Posterior cingulate gyrus (tissue), 11 donors: ENCODE measurements around the gene CA9.

Source experiments
- DNase-seq, 10 donors: peaks; one replicate each; pipeline versions ENCODE4 v3.0.0 to v3.0.0-alpha.2; 2020 to 2021; ENCODE audit warnings: mixed read lengths in 3 of 10
- intact Hi-C: fragments of 100-400 bp; cut with DNase I; formaldehyde crosslinking; loops from one replicate; pipeline ENCODE4 v1.15.1; 2023

CA9 gene

GRCh38 chr9:35710818-35711500 is 37.2 kb downstream of the CA9 start:
- no peak for DNase-seq
- intact Hi-C loops, result no loop called here

GRCh38 chr9:35711501-35712428 is 38.0 kb downstream of the CA9 start:
- DNase-seq, result no peak
- intact Hi-C loops, result no loop called here

- intact Hi-C loops, result no loop called here
- no peak for DNase-seq
Measured at GRCh38 chr9:35712762-35713400, 39.2 kb downstream of the CA9 start.

GRCh38 chr9:35713578-35713977 is 39.9 kb downstream of the CA9 start:
- intact Hi-C loops, result no loop called here
- no peak for DNase-seq

- DNase-seq, result no peak
- intact Hi-C loops, result no loop called here
Measured at GRCh38 chr9:35714123-35714522, 40.4 kb downstream of the CA9 start.

GRCh38 chr9:35714579-35715252 is 41.0 kb downstream of the CA9 start:
- intact Hi-C loops, result no loop called here
- DNase-seq, result no peak

- DNase-seq, result no peak
- intact Hi-C loops, result no loop called here
Measured at GRCh38 chr9:35716230-35716629, 42.5 kb downstream of the CA9 start.

GRCh38 chr9:35717132-35717870 is 43.6 kb downstream of the CA9 start:
- intact Hi-C loops, result no loop called here
- no peak for DNase-seq

- no peak for DNase-seq
- intact Hi-C loops, result no loop called here
Measured at GRCh38 chr9:35718721-35719511, 45.2 kb downstream of the CA9 start.

GRCh38 chr9:35719546-35719945 is 45.8 kb downstream of the CA9 start:
- no peak for DNase-seq
- intact Hi-C loops, result no loop called here

GRCh38 chr9:35723426-35723825 is 49.7 kb downstream of the CA9 start:
- no peak for DNase-seq
- intact Hi-C loops, result no loop called here

- intact Hi-C loops, result no loop called here
- no peak for DNase-seq
Measured at GRCh38 chr9:35723908-35724307, 50.2 kb downstream of the CA9 start.

- peak in 1 of 10 donors; percentile 9 for DNase-seq
- intact Hi-C loops, result loop anchor here (5.0 kb wide), 1 partner anchor 33 kb away; no protein-coding TSS in a partner anchor
Measured at GRCh38 chr9:35725362-35725761, 51.6 kb downstream of the CA9 start.

- intact Hi-C loops, result loop anchor here (5.0 kb wide), 1 partner anchor 35 kb away; no protein-coding TSS in a partner anchor
- peak in 3 of 10 donors; percentile 39 to 92 (median 64) for DNase-seq
Measured at GRCh38 chr9:35726931-35727330, 53.2 kb downstream of the CA9 start.

GRCh38 chr9:35727676-35728040 is 53.9 kb downstream of the CA9 start:
- no peak for DNase-seq
- intact Hi-C loops, result loop anchor here (5.0 kb wide), 1 partner anchor 35 kb away; no protein-coding TSS in a partner anchor

- intact Hi-C loops, result loop anchor here (5.0 kb wide), 1 partner anchor 36 kb away; no protein-coding TSS in a partner anchor
- DNase-seq, result peak in 4 of 10 donors; percentile 27 to 92 (median 53)
Measured at GRCh38 chr9:35728041-35728971, 54.6 kb downstream of the CA9 start.

- intact Hi-C loops, result loop anchor here (5.0 kb wide), 1 partner anchor 37 kb away; no protein-coding TSS in a partner anchor
- no peak for DNase-seq
Measured at GRCh38 chr9:35729101-35729500, 55.4 kb downstream of the CA9 start.
